NB4 (cell line): Measurements from ENCODE around the gene CFAP99.

Experiments
- CTCF ChIP-seq: IDR thresholded peaks from one replicate; pipeline ENCODE4 v1.5.1; 2012; ENCODE audit warnings: low read depth, low read length
- POLR2A ChIP-seq: IDR thresholded peaks from 2 replicates; pipeline ENCODE4 v1.6.1; 2011; ENCODE audit warnings: mild to moderate bottlenecking; ENCODE audit not compliant: insufficient read length; ENCODE audit errors: extremely low read depth

- TF ChIP-seq POLR2A: no peak
- TF ChIP-seq CTCF: no peak
These were observed 6.2 kb upstream of the CFAP99 start for GRCh38 chr4:2412534-2412884.
